HG02885 (cell line): ENCODE data around the gene RABL3.
"Not testable (repeated sequence)": the region's sequence is repeated elsewhere in the genome, so short reads cannot be mapped to it uniquely, and the experiment has no call there.

Source experiments
- ATAC-seq: cut with Tn5 transposase; IDR thresholded peaks from one replicate; pipeline ENCODE4 v1.9.1; 2021; ENCODE audit warnings: mild to moderate bottlenecking; ENCODE audit not compliant: unreplicated experiment, poor library complexity

The RABL3 gene

DNA sequence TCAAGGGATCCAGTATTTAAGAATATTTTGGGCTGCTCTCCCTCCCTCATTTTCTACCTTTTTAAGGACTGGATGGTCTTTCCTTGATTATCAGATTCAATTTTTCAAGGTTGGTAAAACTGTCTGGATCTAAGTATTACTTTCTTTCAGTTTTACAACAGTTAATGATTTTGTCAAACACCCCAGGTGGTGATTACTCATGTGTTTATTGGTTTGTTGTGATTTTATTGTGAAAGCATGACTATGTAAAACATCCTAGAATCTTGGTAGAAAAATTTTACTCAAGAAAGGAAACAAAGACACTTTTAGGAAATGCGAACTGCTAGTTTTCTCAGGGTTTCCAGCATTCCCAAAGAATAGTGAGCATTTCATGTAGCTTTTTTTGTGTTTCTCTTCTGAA, 7.5 kb upstream of the RABL3 start:
- ATAC-seq = no peak

- no peak for ATAC-seq
Measured at GRCh38 chr3:120745466-120745865, 3.1 kb upstream of the RABL3 start.

DNA sequence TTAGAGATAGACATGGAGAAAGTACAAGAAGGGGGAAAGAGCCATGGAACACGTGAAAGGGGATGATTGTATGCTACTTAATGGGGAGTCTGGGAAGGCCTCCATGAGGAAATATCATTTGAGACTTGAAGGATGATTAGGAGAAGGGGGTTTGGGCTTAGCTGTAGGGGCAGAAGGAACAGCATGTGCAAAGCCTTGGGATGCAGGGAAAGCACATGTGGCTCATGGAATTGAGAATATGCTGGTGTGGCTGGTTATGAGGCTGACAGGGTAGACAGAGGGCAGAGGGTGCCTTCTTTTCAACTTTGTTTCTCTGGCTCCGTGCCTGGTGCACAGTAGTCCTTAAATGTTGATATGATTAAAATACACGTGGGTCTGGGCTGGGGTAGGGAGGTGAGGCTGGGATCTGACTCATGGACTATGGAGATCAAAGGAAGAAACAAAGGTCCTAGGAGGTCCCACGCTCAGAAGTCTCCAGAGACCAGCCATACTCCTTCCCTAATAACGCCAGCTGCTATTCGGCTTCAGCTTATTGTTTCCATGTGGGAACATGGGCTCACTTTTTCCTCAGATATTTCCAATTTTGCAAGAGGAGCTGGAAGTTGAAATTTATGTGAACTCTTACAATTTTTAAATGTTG, 1.4 kb upstream of the RABL3 start:
- no peak for ATAC-seq

GRCh38 chr3:120742849-120743365, 591 bp upstream of the RABL3 start:
- peak; percentile 22 for ATAC-seq

- ATAC-seq = peak; percentile 26
Measured at GRCh38 chr3:120741837-120742197, 499 bp downstream of the RABL3 start.

DNA sequence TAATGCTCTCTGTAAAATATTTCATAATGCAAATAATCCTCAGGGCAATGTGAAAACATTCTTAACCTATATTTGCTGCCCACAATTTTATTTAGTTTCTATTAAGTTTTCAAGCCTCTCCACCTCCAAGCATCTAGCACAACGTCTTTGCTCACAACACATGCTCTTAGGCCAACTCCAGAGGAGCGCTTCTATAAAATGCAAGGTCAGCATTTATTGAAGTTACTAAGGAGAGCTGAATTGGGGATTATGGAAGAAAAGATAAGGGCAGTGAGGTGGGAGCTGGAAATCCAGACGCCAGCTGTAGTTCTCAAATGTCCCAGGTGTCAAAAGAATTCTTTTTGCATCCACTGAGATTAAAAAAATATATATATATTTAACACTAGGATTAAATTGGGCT, 996 bp downstream of the RABL3 start:
- ATAC-seq = no peak

- not testable (repeated sequence) for ATAC-seq
Measured at GRCh38 chr3:120738006-120738405, 4.3 kb downstream of the RABL3 start.

DNA sequence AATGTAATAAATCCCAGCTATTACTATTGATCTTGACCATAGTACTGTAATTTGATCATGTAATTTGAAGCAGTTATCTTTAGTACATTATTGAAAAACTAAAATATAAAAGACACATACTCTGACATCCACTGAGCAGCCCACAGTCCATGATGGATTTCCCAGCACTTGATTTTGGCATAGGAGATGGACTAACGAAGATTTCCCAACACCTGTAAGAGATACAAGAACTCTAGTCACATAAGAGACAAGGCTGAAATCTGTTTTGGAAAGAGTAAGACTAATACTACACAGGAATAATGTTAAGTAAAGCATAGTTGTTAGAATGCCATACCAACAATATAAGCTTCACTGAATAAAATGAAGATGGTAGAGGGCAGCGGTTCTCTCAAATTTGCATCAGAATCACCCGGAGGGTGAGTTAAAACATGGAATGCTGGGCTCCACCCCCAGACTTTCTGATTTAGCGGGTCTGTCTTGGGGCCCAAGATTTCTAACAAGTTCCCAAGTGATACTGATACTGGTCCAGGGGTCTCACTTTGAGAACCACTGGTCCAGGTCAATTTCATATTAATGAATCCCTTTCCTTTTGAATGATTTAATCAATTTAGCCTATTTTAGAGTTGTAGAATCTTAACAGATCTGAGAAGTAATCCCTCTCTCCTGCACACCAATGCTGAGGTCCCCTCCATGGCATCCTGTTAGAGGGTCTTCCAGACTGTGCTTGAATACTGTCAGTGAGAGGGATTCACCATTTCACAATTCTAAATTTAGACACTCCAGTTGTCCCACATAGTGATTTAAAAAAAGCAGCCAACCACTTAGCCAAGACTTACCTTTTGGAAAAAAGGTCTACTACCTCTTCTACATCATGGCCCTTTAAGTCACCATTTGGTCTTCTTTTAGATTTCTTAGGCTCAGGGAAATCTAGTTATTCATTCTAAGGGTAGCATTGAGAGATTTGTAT, 11.5 kb downstream of the RABL3 start:
- ATAC-seq = no peak

GRCh38 chr3:120726791-120727190, 15.5 kb downstream of the RABL3 start:
- no peak for ATAC-seq

GRCh38 chr3:120719167-120719834, 23.0 kb downstream of the RABL3 start:
- ATAC-seq = not testable (repeated sequence)

DNA sequence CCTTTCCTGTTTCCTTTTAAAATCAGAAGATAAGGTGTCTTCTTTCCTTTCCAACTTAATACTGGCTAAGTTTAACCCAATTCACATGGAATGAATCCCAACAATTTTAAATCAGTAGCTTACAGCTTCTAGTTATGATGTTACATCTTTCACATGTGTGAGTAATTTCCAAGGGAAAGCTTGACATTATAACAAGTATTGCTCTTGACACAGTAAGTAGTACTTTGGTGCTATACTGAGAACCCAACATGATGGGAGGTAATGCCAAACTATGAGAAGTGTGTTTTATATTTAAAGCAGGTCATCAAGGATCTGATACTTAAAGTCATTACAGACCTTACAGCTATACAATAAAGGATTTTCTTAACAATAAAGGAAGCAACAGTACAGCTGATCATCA, 29.1 kb downstream of the RABL3 start:
- ATAC-seq = no peak

DNA sequence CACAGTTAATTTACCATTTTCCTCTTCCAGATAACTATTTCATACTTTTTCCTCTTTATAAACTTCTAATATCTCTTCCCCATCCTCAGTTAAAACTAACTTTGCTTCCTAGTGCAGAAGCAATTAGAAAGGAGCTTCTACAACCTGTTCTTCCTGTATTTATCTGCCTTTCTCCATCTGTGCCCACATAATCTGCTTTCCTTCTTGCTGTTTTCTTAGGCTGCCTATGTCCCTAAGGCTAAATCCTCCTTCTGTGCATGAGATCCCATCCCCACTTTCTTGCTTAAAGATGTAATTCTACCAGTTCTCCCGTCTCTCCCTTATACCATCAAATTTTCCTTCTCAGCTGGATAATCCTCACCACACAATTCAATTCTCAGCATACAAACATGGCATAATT, 31.9 kb downstream of the RABL3 start:
- no peak for ATAC-seq

- ATAC-seq = peak; percentile 87
Measured at GRCh38 chr3:120708408-120708807, 33.9 kb downstream of the RABL3 start.

DNA sequence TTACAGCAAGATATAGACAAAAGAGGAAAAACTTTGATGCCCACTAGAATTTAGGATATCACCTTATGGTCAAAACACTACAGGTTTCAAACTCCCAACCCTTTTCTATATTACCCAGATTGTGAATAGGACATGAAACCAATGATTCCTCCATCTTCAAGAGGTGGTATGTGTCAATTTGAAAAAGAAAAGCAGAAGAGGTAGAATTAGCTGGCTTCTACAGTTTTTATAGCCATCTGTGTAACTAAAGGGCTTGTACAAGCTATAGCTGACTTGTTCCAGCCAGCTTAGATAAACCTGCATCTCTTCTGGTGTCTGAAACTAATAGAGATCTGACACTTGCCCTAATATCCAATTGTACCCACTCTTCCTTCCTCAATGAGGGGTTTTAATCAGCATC, 35.4 kb downstream of the RABL3 start:
- no peak for ATAC-seq

DNA sequence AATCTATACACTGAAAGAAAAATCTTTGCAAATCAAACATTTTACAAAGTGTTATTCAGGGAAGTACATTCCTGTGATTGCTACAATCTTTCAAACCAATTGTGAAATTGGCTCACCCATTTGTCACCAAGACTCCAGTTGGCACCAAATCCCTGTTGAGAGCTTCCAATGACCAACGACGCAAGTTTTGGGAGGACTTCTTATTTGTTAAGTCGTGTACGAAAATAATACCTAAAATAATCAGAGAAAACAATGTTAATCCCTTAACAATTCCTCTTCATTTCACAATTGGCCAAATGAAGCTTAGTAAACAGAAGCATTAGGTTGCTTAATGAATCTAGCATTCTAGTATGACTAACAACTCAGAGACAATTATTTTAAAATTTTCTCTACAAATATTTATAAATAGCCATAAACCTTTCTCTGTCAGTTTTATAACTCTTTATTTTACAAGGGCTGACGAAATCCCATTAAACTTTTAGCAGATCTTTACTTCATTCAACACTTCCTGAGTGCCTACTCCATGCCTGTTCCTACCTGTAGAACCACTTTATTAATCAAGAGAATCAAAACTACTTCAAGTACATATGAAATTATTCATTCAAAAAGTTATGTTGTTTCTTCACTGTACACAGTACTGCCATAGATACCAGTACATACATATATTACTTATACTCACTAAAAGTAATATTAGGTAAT, 36.3 kb downstream of the RABL3 start:
- ATAC-seq = no peak

GRCh38 chr3:120699333-120699732, 43.0 kb downstream of the RABL3 start:
- no peak for ATAC-seq

DNA sequence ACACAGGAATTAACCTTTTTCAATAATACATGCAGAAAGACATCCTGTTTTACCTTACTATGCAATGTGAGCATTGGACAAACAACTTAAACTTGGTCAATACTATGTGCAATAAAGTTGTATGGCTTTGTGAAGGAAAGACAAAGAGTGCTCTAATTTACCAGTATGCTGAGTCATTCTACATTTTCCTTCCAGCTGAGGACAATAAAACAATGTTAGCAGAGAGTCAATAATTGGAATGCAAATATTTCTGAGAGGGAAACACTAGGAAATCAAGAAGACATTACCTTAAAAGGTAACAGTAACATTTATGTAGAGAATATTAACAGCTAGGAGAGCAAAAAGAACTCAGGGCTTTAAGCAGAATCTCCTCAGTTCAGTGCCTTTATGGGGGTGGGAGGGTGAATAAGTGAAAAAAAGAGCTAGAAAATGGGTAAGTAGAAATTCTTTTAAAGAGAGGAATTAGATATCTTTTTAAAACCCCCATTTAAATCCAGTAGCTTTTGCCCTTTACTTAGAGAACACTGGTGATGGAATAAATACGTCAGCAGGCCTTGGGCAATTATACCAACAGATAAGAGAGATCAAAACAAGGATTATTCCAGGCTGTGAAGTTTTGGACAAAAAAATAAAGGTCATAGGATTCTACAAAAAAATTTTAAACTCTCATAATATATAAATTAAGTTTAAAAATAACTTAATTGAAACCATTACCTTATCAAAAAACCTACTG, 48.7 kb downstream of the RABL3 start:
- ATAC-seq = no peak

- no peak for ATAC-seq
Measured at GRCh38 chr3:120689395-120689794, 52.9 kb downstream of the RABL3 start.

- ATAC-seq = peak; percentile 100
Measured at GRCh38 chr3:120688121-120688520, 54.2 kb downstream of the RABL3 start.

- no peak for ATAC-seq
Measured at GRCh38 chr3:120685411-120685810, 56.9 kb downstream of the RABL3 start.
